Mesendoderm (in vitro differentiated cells): ENCODE results near the gene RBBP8NL.

Source experiments
- DNase-seq: peaks from one replicate; pipeline ENCODE4 v3.0.0; 2013
- H2AK5ac ChIP-seq: 2 replicates; pipeline ENCODE4 v1.6.1; 2013; ENCODE audit warnings: low read length, inconsistent platforms
- H2BK120ac ChIP-seq: 2 replicates; pipeline ENCODE4 v1.6.1; 2013; ENCODE audit warnings: low read depth, mild to moderate bottlenecking, low read length, moderate library complexity, mixed read lengths
- H2BK15ac ChIP-seq: replicated peaks from 2 replicates; pipeline ENCODE4 v1.6.1; 2013; ENCODE audit warnings: low read depth, mild to moderate bottlenecking, moderate library complexity
- H2BK5ac ChIP-seq: 2 replicates; pipeline ENCODE4 v1.6.1; 2013; ENCODE audit warnings: low read length, inconsistent platforms
- H3K18ac ChIP-seq: 2 replicates; pipeline ENCODE4 v1.6.1; 2013; ENCODE audit warnings: mild to moderate bottlenecking, low read length, mixed read lengths
- H3K23ac ChIP-seq: one replicate; pipeline ENCODE4 v1.6.1; 2013; ENCODE audit warnings: low read length
- H3K27ac ChIP-seq: 2 replicates; pipeline ENCODE4 v1.5.1; 2013; ENCODE audit warnings: low read depth, mild to moderate bottlenecking, inconsistent platforms, low read length, moderate library complexity
- H3K27me3 ChIP-seq: 2 replicates; pipeline ENCODE4 v1.6.1; 2013; ENCODE audit warnings: low read length, control low read depth, mild to moderate bottlenecking, inconsistent platforms; ENCODE audit not compliant: insufficient read depth, poor library complexity
- H3K36me3 ChIP-seq: 2 replicates; pipeline ENCODE4 v1.6.1; 2013; ENCODE audit warnings: low read length, inconsistent platforms; ENCODE audit not compliant: control insufficient read depth, insufficient read depth
- H3K4ac ChIP-seq: one replicate; pipeline ENCODE4 v1.6.1; 2013; ENCODE audit warnings: low read depth, mild to moderate bottlenecking, low read length, moderate library complexity
- H3K4me1 ChIP-seq: 2 replicates; pipeline ENCODE4 v1.6.1; 2013; ENCODE audit warnings: low read depth, low read length, inconsistent platforms; ENCODE audit not compliant: control insufficient read depth
- H3K4me2 ChIP-seq: 2 replicates; pipeline ENCODE4 v1.6.1; 2013; ENCODE audit warnings: low read length
- H3K4me3 ChIP-seq: 2 replicates; pipeline ENCODE4 v1.5.1; 2013; ENCODE audit warnings: mild to moderate bottlenecking, low read length
- H3K56ac ChIP-seq: one replicate; pipeline ENCODE4 v1.6.1; 2013; ENCODE audit warnings: low read length
- H3K79me1 ChIP-seq: 2 replicates; pipeline ENCODE4 v1.6.1; 2013; ENCODE audit warnings: low read length, inconsistent platforms
- H3K79me2 ChIP-seq: 2 replicates; pipeline ENCODE4 v1.6.1; 2013; ENCODE audit warnings: mild to moderate bottlenecking, low read length; ENCODE audit not compliant: control insufficient read depth, insufficient read depth
- H3K9ac ChIP-seq: 2 replicates; pipeline ENCODE4 v1.6.1; 2013; ENCODE audit warnings: low read length, inconsistent platforms
- H4K5ac ChIP-seq: one replicate; pipeline ENCODE4 v1.6.1; 2013; ENCODE audit warnings: low read length
- H4K8ac ChIP-seq: one replicate; pipeline ENCODE4 v1.6.1; 2013; ENCODE audit warnings: low read depth, mild to moderate bottlenecking, control low read depth, low read length, moderate library complexity
- WGBS: extraction: QIAGEN DNeasy Blood & Tissue Kit; methylation state at CpG from one replicate; pipeline ENCODE4 v1.1.7; 2013; ENCODE audit warnings: low lambda C conversion rate, missing lambda C conversion rate; ENCODE audit not compliant: insufficient coverage; ENCODE audit errors: extremely low coverage; 5-methylcytosine and 5-hydroxymethylcytosine counted together

RBBP8NL gene

GRCh38 chr20:62407221-62407992, 19.9 kb downstream of the RBBP8NL start, which contains the start of gene CABLES2:
Gene CABLES2, minus strand, starts transcription at chr20:62407285. Its CDS starts 9 bp downstream, at chr20:62407276.
- Histone ChIP-seq H3K27ac (no peak within 1 kb of the TSS), H2BK15ac (no peak within 1 kb of the TSS), H4K8ac (no peak within 1 kb of the TSS), H3K4me2 (peak within 1 kb of the TSS; percentile 67), H3K79me1 (peaks cover 2% of the 10 kb centered on the region), H2BK120ac (no peak within 1 kb of the TSS), H2BK5ac (no peak within 1 kb of the TSS), H3K4ac (no peak within 1 kb of the TSS), H4K5ac (no peak within 1 kb of the TSS), H3K4me3 (peak within 1 kb of the TSS; percentile 28), H3K18ac (peak within 1 kb of the TSS; percentile 21), H3K56ac (peak within 1 kb of the TSS; percentile 83), H3K4me1 (peaks cover 3% of the 10 kb centered on the region), H2AK5ac (no peak within 1 kb of the TSS), H3K9ac (peak within 1 kb of the TSS; percentile 74), H3K79me2 (no peaks in the 10 kb centered on the region), H3K36me3 (no peaks in the 10 kb centered on the region), H3K27me3 (no peaks in the 10 kb centered on the region), H3K23ac (peak within 1 kb of the TSS; percentile 6)
- WGBS, result no CpG with 5 or more reads among the region's 73 CpGs
- peak; percentile 95 for DNase-seq

- no CpG with 5 or more reads among the region's 42 CpGs for WGBS
- Histone ChIP-seq H4K5ac (no peak overlapping the region), H3K4me1 (peaks cover 3% of the 10 kb centered on the region), H2BK15ac (no peak overlapping the region), H3K56ac (peak overlapping the region; percentile 83), H3K4me2 (peak overlapping the region; percentile 45), H3K27ac (no peak overlapping the region), H3K18ac (peak overlapping the region; percentile 21), H3K4me3 (peak overlapping the region; percentile 28), H3K23ac (peak overlapping the region; percentile 6), H3K79me1 (peaks cover 2% of the 10 kb centered on the region), H2BK120ac (no peak overlapping the region), H2AK5ac (no peak overlapping the region), H3K79me2 (no peaks in the 10 kb centered on the region), H3K36me3 (no peaks in the 10 kb centered on the region), H4K8ac (no peak overlapping the region), H3K4ac (no peak overlapping the region), H3K9ac (peak overlapping the region; percentile 74), H3K27me3 (no peaks in the 10 kb centered on the region), H2BK5ac (no peak overlapping the region)
- DNase-seq, result no peak
Measured at GRCh38 chr20:62406635-62407176, 20.6 kb downstream of the RBBP8NL start.

- Histone ChIP-seq H3K36me3 (no peaks in the 10 kb centered on the region), H2AK5ac (no peak overlapping the region), H3K56ac (no peak overlapping the region), H2BK5ac (no peak overlapping the region), H3K79me2 (no peaks in the 10 kb centered on the region), H3K4me2 (no peak overlapping the region), H2BK120ac (no peak overlapping the region), H3K9ac (peak overlapping the region; percentile 74), H4K5ac (no peak overlapping the region), H3K27ac (no peak overlapping the region), H3K4me1 (peaks cover 3% of the 10 kb centered on the region), H3K4ac (no peak overlapping the region), H4K8ac (no peak overlapping the region), H3K27me3 (no peaks in the 10 kb centered on the region), H3K18ac (no peak overlapping the region), H3K79me1 (peaks cover 2% of the 10 kb centered on the region), H3K23ac (no peak overlapping the region), H3K4me3 (no peak overlapping the region), H2BK15ac (no peak overlapping the region)
- DNase-seq, result no peak
- WGBS, result no CpG with 5 or more reads among the region's 10 CpGs
Measured at GRCh38 chr20:62405981-62406513, 21.3 kb downstream of the RBBP8NL start.

GRCh38 chr20:62405108-62405980, 22.0 kb downstream of the RBBP8NL start:
- no peak overlapping the region for H2BK5ac ChIP-seq
- H3K23ac ChIP-seq, result no peak overlapping the region
- H3K79me1 ChIP-seq, result peaks cover 2% of the 10 kb centered on the region
- no CpG with 5 or more reads among the region's 23 CpGs for WGBS
- H3K27ac ChIP-seq, result no peak overlapping the region
- no peak overlapping the region for H3K4me3 ChIP-seq
- no peak overlapping the region for H3K18ac ChIP-seq
- no peak overlapping the region for H3K56ac ChIP-seq
- no peaks in the 10 kb centered on the region for H3K79me2 ChIP-seq
- no peak overlapping the region for H3K4ac ChIP-seq
- no peak overlapping the region for H2BK15ac ChIP-seq
- H3K36me3 ChIP-seq, result no peaks in the 10 kb centered on the region
- H2AK5ac ChIP-seq, result no peak overlapping the region
- peak; percentile 69 for DNase-seq
- H2BK120ac ChIP-seq, result no peak overlapping the region
- H3K27me3 ChIP-seq, result no peaks in the 10 kb centered on the region
- H4K5ac ChIP-seq, result no peak overlapping the region
- no peak overlapping the region for H3K4me2 ChIP-seq
- H3K9ac ChIP-seq, result no peak overlapping the region
- peaks cover 3% of the 10 kb centered on the region for H3K4me1 ChIP-seq
- H4K8ac ChIP-seq, result no peak overlapping the region

GRCh38 chr20:62404761-62405107, 22.6 kb downstream of the RBBP8NL start:
- no peaks in the 10 kb centered on the region for H3K27me3 ChIP-seq
- no peak overlapping the region for H3K56ac ChIP-seq
- no peak overlapping the region for H3K23ac ChIP-seq
- no peak overlapping the region for H3K27ac ChIP-seq
- no peak overlapping the region for H3K9ac ChIP-seq
- no peak overlapping the region for H3K4me2 ChIP-seq
- H4K5ac ChIP-seq, result no peak overlapping the region
- no peak overlapping the region for H3K4ac ChIP-seq
- H3K4me1 ChIP-seq, result peaks cover 3% of the 10 kb centered on the region
- H2AK5ac ChIP-seq, result no peak overlapping the region
- H3K4me3 ChIP-seq, result no peak overlapping the region
- peaks cover 2% of the 10 kb centered on the region for H3K79me1 ChIP-seq
- H2BK5ac ChIP-seq, result no peak overlapping the region
- H3K79me2 ChIP-seq, result no peaks in the 10 kb centered on the region
- H4K8ac ChIP-seq, result no peak overlapping the region
- H3K36me3 ChIP-seq, result no peaks in the 10 kb centered on the region
- H2BK120ac ChIP-seq, result no peak overlapping the region
- H3K18ac ChIP-seq, result no peak overlapping the region
- H2BK15ac ChIP-seq, result no peak overlapping the region
- no CpG with 5 or more reads among the region's 12 CpGs for WGBS
- no peak for DNase-seq
